ENCODE results near the gene DPP10.

DPP10 gene

DNA sequence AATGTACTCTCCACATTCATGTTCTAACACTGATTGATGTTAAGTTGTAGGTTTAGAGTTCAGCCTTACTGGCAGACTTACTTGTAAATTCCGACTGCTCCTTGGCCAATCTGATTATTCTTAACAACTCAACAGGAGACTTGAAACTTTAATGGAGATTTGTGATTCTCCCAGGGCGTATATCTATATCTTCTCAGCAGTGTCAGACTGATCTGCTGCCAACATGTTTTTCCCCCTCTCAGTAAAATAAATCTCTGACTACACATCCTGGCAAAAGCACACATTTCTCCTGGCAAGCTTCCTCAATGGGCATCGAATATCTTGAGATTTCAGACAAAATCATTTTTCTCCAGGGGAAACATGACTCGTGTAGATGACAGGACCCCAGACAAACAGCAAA lies 1041.2 kb downstream of the DPP10 start:
- no peak for FAIRE-seq

DNA sequence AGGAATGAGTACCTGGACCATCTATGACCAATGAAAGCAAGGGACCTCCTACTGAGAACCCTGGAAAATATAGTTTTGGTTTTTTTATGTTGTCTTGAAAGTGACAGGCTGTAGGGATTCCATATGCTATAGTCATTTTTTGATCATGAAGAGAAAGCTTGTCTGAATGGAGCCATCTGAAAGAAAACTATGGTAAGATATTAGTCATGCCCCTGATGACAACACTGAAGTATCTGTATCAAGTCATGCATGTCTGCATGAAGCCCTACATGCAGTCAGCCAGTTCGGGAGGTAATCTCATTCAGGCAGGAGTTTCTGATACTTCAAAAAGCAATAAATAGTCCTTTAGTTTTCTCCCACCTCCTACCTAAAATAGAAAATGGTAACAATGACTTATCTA lies 1042.0 kb downstream of the DPP10 start:
- FAIRE-seq = no peak

- no peak for FAIRE-seq
Observed at GRCh38 chr2:115484983-115485382, 1042.5 kb downstream of the DPP10 start.

DNA sequence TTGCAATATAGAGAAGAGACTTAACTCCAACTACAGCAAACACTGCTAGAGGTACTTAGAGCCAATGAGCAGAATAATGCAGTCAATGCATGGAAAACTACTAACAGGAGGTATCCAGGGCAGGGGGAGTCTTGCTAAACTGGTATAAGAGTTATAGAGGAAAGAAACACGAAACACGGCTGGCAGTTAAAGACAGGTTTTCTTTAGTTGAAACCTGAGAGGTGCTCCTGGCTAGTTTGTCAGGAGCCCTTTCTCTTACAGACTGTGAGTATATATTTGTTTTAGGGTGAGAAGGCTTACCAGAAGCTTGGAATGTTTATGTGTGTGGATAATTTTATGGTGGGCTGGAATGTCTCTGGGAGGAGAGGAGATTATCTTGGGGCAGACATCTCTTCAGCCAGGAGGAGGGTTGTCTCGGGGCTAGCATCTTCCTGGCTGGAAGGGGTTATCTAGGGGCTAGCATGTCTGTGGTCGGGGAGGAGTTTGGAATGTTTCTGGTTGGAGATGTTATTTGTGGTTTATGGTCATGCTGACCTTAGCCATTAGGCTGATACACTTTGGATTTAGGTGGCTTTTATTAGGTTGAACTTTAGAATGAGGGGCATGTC lies 1048.8 kb downstream of the DPP10 start:
- no peak for FAIRE-seq

DNA sequence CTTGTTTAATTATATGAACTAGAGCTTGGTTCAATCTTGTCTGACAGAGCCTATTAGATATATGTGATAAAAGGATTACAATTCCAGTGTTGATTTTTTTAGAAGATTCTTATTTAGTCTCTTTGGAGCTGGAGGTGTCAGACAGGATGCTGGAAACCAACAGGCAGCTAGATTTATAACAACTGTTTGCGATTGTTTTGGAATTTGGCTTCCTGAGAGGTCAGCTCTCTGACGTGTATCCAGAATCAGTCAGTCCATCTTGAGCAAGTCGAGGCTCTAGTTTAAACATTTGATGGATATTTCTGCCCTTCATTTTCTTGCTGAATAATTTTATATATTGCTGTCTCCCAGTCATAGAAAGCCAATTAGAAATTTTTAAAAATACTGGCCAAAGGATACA lies 1062.9 kb downstream of the DPP10 start:
- no peak for FAIRE-seq

- no peak for FAIRE-seq
Observed at GRCh38 chr2:115520727-115521126, 1078.3 kb downstream of the DPP10 start.

DNA sequence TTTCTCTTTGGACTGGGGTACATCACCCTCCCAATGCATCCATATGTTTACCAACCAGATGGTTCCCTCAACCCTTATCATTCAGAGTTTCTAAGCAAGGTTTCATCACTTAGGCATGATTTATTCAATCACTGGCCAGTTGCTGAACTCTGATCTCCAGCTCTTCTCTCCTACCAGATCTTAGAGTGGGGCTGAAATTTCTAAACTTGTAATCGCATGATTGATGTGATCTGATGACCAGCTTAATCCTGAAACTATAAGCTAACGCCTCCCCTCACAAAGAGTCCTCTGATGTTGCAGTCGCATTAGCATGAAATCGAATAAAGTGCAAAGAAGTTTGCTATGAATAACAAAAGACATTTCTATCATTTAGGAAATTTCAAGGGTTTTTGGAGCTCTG lies 1082.0 kb downstream of the DPP10 start:
- FAIRE-seq = no peak

- FAIRE-seq = no peak
Observed at GRCh38 chr2:115529627-115530026, 1087.2 kb downstream of the DPP10 start.

DNA sequence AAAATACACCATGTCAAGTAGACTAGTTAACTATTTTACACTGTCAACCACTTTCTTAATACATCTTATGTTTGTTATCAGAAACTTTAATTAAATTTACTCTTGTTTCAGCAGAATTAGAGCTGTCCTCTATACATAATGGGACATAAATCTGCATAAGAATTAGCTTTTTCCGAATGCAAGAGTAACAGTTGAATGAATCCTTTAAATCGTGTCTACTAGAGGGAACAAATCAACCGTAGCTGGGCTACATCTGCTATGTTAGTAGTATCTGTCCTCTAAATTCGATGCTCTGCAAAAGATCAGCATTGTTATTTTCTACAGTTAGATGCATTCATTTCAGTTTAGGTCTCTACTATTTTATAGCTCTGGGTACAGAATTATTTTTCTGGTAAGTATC lies 1090.6 kb downstream of the DPP10 start:
- FAIRE-seq = no peak

DNA sequence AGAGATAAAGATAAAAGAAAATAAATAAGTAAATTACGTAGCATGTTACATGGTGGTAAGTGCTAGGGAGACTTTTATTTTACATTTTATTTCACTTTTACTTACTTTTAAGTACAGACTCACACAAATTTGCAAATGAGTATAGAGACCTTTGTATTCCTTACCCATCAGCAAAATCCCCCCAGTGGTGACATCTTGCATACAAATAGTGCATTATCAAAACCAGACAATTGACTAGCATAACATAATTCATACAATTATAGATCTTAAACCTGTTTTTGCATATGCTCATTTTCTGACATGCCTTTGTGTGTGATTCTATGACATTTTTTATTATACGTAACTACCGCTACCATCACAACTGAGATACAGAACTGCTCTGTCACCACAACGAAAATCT lies 1099.4 kb downstream of the DPP10 start:
- FAIRE-seq = no peak

DNA sequence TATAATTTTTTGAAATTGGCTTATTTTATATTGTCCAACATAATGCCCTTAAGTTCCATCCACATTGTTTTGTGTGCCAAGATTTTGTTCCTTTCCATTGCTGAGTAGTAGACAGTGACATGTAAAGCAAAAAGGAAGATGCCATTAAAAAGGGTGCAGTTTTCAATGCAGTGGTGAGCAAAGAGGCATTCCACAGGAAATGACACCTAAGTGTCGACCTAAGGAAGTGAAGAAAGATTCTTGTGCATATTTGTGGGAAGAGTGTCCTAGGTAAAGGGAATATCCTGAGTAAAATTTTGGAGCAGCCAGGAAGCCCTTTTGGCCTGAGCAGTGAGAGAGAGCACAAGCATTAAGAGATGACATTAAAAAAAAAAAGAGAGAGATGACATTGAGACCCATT lies 1099.9 kb downstream of the DPP10 start:
- FAIRE-seq = no peak

GRCh38 chr2:115543024-115543423 lies 1100.6 kb downstream of the DPP10 start:
- FAIRE-seq = no peak

- no peak for FAIRE-seq
Observed at GRCh38 chr2:115543461-115543860, 1101.0 kb downstream of the DPP10 start.

GRCh38 chr2:115549611-115550130 lies 1107.2 kb downstream of the DPP10 start:
- no peak for FAIRE-seq

GRCh38 chr2:115552726-115553125 lies 1110.3 kb downstream of the DPP10 start:
- FAIRE-seq = no peak

DNA sequence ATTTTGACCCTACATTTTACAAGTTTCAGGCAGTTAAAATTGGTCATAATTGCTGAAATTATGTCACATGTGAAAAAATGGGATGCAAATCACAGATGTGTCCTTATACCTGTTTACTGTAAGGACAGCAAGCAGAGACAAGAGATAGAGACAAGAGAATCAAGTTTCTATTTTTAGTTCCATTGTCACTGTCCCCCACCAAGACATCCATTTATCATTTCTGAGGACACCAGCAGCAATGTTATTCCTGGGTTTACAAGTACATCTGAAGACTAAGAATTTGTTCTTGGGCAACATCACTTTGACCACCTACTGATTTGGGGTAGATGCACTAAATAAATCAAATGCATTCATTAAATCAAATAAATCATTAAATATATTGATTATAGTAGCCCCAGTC lies 1111.7 kb downstream of the DPP10 start:
- FAIRE-seq = no peak

- FAIRE-seq = no peak
Observed at GRCh38 chr2:115558725-115559124, 1116.3 kb downstream of the DPP10 start.

- FAIRE-seq = no peak
Observed at GRCh38 chr2:115560666-115561065, 1118.2 kb downstream of the DPP10 start.

DNA sequence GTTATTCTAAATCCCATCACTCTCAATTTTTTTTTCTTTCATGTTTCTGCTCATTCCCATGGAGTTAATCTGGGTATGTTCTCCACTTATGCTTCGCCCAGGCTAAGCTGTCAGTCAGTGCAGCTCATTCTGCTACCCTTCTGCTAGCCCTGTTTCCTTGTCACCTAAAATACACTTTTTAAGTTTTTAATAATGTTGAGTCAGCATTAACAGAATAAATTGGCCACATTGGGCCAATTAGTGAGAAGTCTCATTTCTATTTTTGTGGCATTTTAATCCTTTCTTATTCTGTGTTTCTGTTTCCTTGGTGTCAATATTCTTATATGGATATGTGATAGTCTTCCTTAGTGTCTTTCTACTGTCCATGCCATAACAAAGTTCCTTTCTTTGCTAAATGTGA lies 1126.2 kb downstream of the DPP10 start:
- FAIRE-seq = no peak

DNA sequence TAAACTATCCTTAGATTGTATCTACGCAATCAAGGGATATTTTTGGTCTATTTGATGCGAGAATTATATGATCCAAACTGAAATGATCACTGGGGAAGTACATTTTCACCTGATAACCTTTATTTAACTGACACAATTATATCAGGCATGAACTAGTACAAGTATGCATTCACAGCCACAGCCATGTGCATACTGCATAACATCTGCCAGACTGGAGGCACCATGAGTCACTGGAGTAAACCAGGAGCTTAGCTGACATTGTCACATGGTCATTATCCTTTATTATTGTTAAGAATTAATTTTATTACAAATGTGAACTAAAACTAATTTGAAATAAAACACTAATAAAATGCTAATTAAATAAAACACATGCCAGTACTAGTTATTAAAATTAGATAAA lies 1127.1 kb downstream of the DPP10 start:
- no peak for FAIRE-seq

DNA sequence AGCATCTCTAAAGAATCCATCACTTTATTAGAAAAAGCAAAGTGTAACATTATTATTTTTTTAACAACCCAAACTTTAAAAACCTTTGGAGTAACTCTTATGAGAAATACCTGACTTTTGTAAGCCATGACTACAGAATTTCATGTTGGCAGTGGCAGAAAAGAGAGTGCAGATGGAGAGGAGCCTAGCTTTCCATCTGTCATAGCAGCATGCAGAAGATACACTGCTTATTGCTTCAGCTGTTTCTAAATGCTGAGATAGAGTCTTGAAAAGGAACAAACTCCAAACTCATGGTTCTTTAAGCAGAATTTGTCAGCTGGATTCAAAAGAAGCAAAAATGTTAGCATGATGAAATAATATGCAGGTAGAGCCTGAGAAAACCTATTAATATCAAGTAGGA lies 1130.3 kb downstream of the DPP10 start:
- no peak for FAIRE-seq

DNA sequence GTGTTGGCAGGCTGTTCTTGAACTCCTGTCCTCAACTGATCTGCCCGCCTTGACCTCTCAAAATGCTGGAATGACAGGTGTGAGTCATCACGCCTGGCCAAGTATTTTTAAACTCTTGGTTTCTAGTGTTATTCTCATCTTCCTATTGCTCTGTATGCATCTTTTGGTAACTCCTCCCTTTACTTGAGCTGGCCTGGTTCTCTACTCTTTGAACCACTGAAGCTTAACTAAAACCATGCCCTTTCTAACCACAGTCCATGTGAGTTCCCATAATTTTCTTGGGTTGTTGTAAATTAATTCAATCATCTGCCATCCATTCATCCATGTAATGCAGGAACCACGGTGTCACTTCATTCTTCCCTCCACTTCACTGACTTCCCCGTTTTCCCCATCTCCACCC lies 1131.3 kb downstream of the DPP10 start:
- FAIRE-seq = no peak

DNA sequence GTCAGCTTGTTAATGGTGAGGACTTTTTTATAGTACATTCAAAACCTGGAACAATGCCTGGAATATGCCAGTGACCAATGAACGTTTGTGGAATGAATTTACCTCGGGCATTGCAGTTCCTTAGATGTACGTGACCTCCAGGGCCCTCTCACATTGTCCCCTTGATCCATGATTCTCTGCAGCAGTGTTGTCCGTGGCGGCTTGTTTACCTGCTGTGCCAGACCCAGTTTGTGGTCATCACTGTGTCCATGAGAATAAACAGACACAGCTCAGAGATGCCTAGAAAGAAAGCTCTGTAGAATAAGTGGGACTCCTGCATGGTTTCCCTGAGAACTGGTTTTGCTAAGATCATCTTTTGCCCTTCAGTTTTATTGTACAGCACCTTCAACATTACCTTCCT lies 1132.2 kb downstream of the DPP10 start:
- no peak for FAIRE-seq

DNA sequence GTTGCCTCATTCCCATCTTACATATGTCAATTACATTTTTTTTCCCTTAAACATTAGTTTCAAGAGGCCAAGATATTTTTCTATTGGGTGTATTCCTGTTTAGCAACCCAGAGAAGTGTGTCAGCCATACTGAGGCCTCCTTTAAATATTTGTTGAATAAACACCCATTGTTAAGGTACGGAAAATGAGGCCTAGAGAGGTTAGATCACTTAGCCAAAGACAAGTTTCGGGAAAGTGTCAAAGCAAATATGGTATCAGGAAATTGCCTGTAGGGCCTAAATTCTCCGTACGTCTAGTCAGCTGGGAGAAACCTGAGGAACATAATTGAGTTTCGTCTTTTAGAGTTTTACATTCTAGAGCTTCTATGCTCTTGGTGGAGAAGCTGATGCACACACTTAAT lies 1138.3 kb downstream of the DPP10 start:
- FAIRE-seq = no peak

GRCh38 chr2:115584507-115584906 lies 1142.1 kb downstream of the DPP10 start:
- no peak for FAIRE-seq
